SK-MEL-5 (cell line): Measurements from ENCODE around the gene AACS. TPM values are rescaled to one million over a fixed set of nuclear protein-coding genes. Genes with fewer than 3 reads are reported as not detected.

Experiments
- DNase-seq: peaks from one replicate; pipeline ENCODE4 v3.0.0-alpha.2; 2016; ENCODE audit warnings: low read depth, low spot score
- in situ Hi-C: cut with HindIII; loops from 2 replicates; pipeline ENCODE4 v1.10.0; 2016; ENCODE audit warnings: low sequenced_read_pairs, high pct_unique_total_duplicates, low pct_unique_long_range_greater_than_20kb
- total RNA-seq: library from RNA; depleted of rRNA; stranded (reverse); fragments of >200 nt; shearing (Covaris generic); gene quantifications from 2 replicates; pipeline ENCODE4 v1.2.3, GENCODE V29; 2014

Gene AACS
- total RNA-seq, 1 experiment from 2014 or later = 13.0 TPM

DNA sequence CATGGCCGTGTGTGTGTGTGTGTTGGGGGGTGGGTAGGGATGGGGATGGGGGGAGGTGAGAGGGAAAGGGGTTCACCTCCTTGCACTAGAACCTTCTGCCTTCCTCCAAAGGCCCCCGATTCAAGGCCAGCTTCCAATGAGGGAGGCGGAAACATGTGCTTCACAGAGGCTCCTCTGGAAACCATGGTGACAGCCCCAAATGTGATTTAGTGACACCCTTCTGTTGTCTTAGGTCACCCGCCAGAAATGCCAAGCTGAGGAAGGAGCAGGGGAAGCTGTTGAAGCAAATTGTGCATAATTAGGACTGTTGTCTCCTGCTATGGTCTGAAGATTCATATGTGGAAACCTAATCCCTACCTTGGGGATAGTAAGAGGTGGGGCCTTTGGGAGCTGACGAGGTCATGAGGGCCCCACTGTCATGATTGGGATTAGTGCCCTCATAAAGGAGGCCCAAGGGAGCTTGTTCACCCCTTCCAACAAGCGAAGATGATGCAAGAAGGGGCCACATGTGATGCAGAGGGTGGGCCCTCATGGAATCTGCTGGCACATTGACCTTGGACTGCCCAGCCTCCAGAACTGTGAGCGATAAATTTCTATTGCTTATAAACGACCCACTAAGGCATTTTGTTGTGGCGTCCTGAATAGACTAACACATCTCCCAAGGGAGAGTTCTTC is 95.2 kb downstream of the AACS start:
- no peak for DNase-seq
- in situ Hi-C loops = no loop called here

DNA sequence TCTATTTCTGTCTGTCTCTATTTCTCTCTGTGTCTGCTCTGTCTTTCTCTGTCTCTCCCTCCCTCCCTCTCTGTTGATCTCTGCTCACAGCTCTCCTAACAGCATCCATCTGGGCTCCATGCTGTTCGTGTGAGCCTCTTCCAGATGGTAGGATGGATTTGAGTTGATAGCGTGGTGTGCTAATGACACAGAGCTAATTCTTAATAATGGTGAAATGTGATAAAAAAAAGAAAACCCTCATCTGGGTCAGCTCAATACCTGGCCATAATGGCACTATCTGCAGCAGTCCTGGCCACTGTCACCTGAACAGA is 96.4 kb downstream of the AACS start:
- in situ Hi-C loops = no loop called here

DNA sequence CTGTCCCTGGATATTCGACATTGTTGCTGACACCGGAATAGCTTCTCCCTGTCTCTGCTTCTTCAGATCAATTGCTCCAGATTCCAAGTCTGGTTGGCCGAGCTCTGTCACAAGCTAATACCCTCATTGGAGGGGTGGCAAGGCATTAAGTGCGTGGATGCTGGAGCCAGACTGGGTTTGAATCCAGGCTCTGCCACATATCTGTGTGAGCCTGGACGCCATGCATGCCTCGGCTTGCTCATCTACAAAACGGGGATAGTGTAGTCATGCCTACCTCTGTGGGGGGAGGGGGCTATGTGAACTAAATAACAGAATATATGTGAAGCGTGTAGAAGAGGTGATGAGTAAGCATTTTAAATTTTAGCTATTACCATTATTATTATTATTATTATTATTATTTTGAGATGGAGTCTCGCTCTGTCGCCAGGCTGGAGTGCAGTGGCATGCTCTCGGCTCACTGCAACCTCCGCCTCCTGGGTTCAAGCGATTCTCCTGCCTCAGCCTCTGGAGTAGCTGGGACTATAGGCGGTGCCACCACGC is 97.3 kb downstream of the AACS start:
- in situ Hi-C loops = no loop called here

More for the DNA sequence above, 96.4 kb downstream of the AACS start:
- no peak for DNase-seq

DNA sequence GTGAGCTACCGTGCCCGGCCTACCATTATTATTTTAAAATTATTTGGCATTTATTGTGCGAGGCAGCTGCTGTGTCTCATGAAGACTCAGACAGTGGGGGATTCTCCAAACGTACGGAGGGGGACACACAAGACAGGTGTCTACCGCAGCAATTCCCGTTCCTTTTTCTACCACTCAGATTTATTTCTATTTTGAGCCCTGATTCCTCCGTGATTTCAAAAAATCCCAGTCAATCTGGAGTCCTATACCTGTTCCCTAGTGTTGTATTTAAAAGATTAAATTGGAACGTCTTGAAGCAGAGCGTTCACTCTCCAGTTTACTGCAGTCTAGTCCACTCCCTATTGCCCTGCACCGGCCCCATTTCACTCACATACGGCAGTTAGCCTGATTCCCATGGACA is 97.9 kb downstream of the AACS start:
- no peak for DNase-seq

More for the DNA sequence above, 97.3 kb downstream of the AACS start:
- no peak for DNase-seq

DNA sequence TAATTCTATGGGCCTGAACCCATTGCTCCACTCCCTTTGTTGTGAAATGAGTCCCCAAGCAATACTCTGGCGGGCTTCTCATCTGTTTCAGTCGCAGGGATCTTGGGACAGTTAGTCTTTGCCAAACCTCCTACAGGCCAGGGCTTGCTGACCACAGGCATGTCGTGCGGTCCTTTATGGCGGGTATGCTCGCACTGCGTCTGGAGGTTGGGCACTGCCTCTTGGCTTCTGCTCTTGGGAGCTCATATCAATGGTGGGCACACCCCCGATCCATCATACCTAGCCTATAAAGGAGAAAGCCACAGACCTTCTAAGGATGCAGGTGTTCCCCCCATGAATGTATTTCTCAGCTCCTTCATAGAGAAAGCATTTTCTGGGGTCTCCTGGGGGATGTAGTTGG is 99.3 kb downstream of the AACS start:
- in situ Hi-C loops = no loop called here
- no peak for DNase-seq

More for the DNA sequence above, 97.9 kb downstream of the AACS start:
- in situ Hi-C loops = no loop called here

DNA sequence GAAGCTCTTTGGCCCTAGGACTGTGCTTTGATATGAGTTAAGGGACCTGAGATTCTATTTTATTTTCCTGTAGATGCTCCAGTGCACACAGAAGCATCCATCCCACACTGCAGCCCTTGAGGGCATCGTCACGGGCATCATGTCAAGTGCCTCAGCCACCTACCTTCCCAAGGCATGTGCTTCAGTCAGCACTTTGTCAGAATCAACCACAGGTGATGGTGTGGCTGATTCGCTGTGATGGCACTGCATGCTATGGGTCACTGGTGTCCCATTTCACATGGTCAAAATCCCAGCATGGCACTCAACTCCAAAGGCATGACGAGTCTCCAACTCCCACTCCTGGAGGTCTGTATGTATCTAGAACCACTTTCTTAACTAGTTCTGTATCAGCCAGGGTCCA is 100.8 kb downstream of the AACS start:
- DNase-seq = no peak
- in situ Hi-C loops = no loop called here

DNA sequence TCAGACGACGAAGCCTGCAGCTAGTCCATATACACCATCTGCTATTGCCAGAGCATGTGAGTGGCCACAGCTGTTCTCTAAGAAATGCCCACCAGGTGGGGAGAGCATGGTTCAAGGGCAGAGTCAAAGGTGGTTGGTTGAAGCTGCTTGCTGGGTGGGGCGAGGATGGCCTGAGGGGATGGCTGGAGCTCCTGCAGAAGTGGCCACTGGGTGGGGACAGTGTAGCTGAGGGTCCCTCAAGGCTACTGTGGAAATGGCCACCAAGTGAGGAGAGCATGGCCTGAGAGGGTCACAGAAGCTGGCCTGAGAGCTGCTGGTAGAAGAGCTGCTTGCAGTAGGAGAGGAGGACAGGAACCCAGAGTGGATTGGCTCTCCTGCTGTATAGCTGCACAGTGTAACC is 102.4 kb downstream of the AACS start:
- no peak for DNase-seq
- in situ Hi-C loops = no loop called here

DNA sequence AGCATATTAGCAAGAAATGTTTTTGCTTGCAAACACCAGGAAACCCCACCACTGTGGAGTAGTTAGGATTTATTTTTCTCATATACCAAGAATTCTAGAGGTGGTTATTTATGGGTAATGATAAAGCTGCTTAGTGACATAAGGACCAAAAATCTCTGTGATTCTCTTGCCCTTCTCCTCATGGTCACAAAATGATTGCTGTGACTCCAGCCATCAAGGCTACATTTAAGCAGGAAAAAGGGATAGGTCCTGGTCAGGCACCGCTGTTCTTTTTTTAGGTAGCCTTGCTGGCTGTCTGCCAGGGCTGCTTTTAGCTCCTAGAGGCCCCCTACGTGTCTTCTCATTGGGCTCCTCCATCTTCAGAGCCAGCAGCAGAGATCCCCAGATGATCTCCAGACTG is 104.2 kb downstream of the AACS start:
- in situ Hi-C loops = no loop called here
- DNase-seq = no peak

DNA sequence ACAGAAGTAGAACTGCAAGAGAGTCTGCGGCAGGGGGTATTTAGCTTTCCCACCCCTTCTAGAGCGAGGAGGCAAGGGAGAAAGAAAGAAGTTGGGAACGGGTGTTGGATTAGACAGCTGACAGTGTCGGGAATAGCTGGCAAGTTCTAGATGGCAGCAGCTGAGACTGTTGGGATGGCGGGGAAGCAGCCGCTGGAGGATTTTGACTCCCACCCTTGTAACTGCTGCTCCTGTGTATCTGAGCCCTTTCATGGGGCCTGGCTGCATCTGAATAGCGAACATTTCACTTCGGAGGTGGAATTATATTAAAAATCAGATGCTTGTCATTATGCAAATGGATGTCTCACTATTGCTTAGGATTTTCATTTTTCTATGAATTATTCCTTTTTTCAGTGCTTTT is 104.6 kb downstream of the AACS start:
- no peak for DNase-seq
- in situ Hi-C loops = no loop called here

DNA sequence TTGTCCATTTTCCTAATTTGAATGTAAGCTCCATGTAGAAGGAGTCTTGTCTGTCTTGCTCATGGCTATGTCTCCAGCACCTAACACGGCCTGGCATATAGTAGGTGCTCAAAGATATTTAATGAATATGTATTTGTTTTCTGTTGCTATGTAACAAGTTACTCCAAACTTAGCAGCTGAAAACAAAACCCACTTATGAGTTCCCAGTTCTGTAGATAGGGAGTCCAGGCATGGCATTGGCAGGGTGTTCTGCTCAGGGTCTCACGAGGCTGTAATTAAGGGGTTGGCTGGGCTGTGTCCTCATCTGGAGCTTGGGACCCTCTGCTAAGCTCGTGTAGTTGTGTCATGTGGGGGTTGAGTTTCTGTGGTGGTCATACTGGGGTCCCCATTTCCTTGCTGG is 106.0 kb downstream of the AACS start:
- in situ Hi-C loops = no loop called here
- DNase-seq = no peak

DNA sequence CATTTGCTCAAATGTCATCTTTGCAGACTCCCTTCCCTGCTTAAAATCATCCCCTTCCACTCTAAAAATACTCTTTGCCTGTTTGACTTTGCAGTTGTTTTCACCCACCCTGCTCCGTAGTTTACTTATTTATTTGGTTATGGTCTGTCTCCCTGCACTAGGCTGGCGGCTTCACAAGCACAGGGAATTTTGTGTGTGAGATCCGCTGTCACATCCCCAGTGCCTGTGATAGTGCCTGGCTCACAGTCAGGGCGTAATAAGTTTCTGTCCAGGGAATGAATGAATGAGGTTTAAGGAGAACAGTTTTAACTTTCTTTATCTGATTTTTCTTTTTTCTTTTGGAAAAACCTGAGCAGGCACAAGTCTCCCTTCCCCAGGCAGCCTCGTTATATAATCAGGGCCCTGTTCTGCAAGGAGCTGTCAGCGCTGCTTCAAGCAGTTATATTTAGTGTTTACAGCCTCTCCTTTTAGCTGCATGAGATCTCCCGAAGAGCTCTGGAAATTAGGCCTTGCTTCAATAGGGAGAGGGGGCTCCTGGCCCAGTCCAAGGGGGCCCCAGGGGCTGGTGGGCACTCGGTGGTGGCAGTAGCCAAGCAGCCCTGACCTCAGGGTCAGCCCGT is 107.1 kb downstream of the AACS start:
- in situ Hi-C loops = no loop called here
- DNase-seq = no peak

DNA sequence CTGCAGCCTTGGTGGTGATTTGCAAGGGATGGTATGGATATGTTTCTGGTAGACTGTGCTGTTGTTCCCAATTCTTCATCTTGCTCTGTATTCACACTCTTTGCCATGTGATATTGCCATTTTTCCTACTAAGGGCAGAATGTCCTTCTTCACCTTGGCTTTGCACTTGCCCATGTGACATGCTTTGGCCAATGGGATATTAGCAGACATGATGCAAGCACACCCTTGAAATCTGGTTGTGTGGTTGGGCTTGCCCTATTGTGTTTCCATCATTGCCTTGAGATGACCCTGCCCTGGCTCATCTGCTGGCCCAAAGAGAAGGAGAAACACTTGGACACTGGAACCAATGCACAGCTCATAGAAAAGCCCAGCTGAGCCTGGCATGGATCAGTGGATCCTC is 110.3 kb downstream of the AACS start:
- in situ Hi-C loops = no loop called here

DNA sequence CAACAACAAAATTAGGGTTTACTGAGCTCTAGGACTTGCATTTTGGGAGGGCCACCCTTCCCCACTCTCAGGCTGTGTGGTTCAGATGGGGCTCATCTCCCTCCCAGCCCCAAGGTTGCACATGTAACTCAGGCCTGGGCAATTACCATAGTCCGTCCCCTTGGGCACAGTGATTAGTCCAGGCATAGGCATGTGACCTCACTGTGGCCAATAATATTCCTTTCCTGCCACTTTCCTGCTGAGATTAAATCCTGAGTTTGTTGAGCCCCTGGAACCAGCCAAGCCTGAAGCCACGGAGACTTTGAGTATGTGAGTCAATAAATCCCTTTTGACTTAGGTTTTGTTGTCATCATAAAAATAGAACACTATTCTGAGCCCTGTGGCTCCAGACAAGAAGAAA is 113.0 kb downstream of the AACS start:
- in situ Hi-C loops = no loop called here
- no peak for DNase-seq

More for the DNA sequence above, 110.3 kb downstream of the AACS start:
- no peak for DNase-seq

DNA sequence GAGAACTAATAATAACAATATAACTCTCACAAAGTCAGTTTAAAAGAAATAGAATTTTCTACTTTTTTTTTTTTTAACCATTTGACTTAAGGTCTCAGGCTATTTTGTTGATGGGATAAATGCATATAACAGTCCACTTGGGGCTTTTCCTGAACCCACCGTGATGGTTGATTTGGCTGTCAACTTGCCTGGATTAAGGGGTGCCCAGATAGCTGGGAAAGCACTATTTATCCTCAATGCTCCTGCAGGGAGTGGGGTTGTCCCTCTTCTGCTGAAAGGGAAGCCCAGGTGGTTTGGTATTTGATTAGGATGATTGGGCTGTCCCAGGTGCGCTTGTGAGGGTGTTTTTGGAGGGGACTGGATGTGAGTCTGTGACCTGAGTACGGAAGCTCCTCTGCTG is 114.9 kb downstream of the AACS start:
- in situ Hi-C loops = no loop called here
- no peak for DNase-seq

DNA sequence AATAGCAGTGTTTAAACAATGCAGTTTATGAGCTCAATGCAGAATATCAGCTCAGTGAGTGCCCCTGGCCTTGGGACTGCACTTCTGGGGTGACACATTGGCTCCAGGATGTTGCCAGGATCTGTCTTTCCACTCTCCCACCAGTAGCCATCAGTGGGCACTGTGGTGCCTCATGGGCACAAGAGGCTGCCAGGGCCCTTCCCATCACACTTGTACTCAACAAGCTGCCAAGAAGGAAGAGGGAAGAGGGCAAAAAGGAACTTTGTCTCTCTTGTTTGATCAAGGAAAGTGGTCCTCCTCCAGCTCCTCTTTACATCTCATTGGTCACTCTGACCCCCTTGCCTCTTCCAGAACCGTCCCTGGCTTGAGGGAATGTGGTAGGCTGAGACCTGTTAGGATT is 115.9 kb downstream of the AACS start:
- in situ Hi-C loops = no loop called here

DNA sequence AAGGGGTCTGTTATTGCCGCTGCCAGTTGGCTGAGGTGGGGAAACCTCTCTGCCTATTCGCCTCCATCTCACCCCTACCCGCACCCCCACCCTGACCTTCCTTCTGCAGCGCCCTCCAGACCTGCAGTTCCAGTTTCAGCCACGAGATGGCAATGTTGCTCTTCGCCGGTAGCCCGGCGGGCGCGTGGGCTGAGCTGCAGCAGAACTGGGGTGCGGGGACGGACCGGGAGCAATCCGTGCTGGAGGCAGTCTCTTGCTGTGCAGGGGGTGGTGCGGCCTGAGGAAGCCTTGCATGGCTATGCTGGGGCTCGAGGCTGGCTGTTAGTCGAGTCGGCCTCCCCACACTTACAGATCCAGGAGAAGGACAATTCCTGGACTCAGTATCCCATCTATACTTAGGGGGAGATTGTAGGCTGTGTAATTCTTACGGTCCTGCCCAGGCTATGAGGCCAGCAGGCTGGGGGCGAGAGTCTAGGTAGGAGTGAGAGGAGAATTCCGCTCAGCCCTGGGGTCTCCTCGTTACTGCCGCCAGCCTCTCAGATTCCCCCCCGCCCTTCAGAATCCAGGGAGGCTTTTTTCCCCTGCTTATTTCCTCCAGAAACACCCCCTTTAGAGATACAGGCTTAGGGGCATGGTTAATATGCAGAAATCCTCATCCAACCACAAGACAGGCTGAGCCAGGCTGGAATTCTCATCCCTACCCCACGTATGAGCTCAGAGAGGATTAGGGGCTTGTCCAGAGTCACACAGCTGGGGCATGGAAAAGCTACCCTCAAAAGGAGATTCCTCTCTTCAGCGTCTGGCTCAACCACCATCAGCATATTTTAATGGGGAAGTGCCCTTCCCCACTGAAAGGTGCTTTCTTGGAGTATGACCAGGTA is 118.2 kb downstream of the AACS start:
- in situ Hi-C loops = no loop called here
- peak; percentile 69 for DNase-seq

More for the DNA sequence above, 115.9 kb downstream of the AACS start:
- no peak for DNase-seq

DNA sequence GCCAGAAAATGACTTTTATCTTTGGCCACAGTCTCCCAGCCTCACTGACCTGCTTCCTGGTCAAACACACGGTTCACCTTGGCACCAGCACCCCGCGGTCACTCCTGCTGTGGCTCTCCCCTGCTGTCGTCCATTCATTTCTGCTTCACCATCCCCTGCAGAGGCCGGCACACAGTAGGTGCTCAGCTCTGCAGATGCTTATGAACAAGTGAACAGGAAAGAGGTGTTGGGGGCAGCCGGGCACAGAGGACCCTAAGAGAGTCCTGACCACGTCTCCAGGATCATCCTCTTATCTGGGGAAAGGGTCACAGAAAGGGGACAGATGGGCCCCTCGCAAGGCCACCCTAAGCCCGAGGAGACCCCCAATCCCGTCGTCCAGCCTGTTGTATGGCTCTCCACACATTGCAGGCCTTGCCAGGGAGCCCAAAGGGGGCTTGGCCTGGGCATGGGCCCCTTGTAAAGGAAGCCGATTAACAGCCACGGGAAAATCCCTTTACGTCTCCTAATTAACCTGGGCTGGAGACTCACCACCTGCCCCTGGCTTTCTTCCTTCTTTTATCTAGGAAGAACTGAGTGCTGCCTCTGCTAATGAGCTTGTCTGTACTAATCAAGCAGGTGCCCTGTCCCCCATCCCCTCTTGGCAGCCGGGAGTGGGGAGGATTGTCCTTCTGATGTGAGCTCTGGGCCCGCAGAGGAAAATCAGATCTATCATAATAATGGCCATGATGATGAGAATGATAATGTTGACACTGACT is 119.2 kb downstream of the AACS start:
- DNase-seq = no peak
- in situ Hi-C loops = no loop called here

DNA sequence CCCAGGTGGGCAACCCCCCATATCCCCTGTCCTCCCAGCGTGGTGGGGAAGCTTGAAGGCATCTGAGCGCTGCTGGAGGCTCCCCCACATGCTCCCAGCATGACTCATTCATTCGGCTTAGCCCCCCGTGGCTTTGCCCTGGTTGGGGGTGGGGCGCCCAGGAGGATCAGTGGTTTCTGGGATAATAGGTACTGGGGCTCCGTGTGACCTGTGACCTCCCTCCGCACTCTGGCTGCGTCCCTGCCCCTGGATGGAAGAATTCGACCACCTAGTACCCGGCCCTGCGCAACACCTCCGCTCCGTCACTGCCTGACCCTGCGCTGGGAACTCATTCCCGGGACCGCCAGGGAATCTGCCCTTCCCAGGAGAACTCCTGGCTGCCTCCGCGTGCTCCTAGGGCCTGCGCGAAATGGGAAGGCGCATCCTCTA is 120.1 kb downstream of the AACS start:
- in situ Hi-C loops = no loop called here
- DNase-seq = no peak
